8988T (cell line): Measurements from ENCODE around the gene HOMER3.
A peak's percentile ranks its signal among the peaks of the same experiment; 100 is the strongest.
"Not testable (repeated sequence)": the region's sequence is repeated elsewhere in the genome, so short reads cannot be mapped to it uniquely, and the experiment has no call there.

ENCODE experiments used
- DNase-seq: peaks from one replicate; pipeline ENCODE4 v3.0.0; 2011

HOMER3 gene

DNA sequence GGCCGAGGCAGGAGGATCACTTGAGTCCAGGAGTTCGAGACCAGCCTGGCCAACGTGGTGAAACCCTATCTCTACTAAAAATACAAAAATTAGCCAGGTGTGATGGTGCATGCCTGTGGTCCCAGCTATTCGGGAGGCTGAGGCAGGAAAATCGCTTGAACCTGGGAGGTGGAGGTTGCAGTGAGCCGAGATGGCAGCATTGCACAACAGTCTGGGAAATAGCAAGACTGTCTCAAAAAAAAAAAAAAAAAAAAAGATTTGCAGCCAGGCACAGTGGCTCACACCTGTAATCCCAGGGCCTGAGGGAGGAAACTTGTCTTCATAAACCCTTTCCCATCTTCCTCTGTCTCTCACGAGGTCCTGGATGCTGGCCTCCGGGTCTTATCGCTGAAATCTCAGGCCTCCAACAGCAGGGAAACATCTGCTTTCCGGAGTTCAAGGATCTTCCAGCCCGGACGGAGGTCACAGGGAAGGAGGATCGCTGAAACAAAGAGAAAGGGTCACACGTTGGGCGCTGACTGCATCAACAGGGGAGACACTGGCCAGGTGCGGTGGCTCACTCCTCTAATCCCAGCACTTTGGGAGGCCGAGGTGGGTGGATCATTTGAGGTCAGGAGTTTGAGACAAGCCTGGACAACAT is 11.5 kb upstream of the HOMER3 start:
- DNase-seq, result not testable (repeated sequence)

GRCh38 chr19:18951721-18952281 is 10.8 kb upstream of the HOMER3 start:
- DNase-seq, result no peak

DNA sequence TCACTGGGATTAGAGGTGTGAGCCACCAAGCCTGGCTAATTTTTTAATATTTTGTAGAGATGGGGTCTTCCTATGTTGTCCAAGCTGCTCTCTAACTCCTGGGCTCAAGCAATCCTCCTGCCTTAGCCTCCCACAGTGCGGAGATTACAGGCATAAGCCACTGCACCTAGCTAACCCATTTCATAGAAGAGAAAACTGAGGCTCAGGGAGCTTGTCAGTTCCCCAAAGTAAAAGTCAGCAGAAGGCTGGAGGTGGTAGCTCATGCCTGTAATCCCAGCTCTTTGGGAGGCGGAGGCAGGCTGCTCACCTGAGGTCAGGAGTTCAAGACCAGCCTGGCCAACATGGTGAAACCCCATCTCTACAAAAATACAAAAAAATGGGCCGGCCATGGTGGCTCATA is 8.8 kb upstream of the HOMER3 start:
- DNase-seq, result no peak

DNA sequence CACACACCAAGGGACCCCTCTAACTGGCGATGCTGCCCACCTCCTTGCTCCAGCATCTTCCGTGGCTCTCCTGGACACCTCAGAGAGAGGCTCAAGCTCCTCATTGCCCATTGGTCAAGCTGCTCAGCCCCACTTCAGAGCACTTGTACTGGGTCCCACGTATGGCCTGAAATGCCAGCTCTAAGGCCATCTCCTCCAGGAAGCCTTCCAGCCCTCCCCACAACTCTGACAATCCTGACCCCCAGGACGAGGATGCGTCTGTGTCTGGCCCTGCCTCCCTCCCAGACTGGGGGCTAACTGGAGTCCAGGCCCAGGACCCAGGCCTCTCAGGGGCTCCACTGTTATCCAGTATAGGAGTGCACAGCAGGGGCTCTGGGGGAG is 7.9 kb upstream of the HOMER3 start:
- no peak for DNase-seq

DNA sequence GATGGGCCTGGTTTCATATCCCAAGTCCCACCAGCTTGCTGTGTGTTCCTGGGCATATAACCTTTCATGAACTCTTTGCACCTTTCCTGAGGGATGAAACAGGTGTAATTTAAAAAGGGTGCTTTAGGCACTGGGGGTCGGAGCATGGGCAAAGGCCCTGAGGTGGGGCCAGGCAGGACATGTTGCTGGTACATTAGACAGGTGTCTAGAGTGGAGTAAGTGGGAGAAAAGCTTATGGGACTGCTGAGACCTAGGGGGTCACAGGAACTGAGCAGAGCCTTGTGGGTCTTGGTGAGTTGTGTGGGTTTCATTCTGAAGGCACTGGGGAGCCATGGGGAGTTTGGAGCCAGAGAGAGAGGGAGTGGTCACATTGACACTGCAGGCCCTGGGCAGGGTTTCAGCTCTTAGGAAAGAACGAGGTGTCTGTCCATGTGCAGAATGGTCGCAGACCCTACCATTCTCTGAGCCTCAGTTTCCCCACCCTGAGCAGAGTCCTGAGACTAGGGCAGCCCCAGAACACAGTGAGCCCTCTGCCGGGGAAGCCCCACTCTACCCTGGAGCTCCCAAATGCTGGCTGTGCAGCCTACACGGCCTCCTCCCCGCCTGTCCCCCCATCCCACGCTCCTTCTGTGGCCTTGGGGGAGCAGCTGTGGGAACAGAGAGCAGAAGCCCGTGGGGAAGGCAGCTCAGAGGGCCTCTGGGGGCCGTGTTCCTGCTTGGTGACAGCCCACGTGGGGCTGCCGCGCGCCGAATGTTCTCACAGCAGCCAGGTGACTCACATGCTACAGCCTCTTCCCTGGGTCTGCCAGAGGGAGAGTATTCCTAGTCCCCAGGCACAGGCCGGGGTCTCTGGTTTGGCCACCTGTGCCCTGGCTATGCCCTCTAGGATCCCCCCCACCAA is 7.3 kb upstream of the HOMER3 start:
- no peak for DNase-seq

- DNase-seq, result no peak
These were observed 5.9 kb upstream of the HOMER3 start for GRCh38 chr19:18946918-18947317.

DNA sequence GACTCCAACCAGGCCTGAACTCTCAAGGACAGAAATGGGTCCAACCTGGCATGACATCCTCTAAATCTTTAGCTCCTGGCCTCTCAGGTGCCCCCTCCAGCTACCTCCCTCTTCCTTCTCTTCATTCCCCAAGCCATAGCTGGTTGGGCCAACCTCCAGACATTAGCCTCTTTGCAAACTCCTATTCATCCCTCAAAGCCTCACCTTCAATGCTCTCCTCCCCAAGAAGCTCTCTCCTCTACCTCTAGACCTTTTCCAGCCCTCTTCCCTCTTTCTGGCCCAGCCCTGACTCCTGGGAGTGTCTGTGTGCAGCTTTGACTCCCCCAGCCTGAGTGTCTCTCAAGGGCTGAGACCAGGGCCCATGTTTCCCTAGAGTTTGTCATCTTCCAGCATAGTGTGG is 5.3 kb upstream of the HOMER3 start:
- no peak for DNase-seq

GRCh38 chr19:18945297-18945696 is 4.3 kb upstream of the HOMER3 start:
- no peak for DNase-seq

GRCh38 chr19:18943465-18943864 is 2.4 kb upstream of the HOMER3 start:
- DNase-seq, result no peak

DNA sequence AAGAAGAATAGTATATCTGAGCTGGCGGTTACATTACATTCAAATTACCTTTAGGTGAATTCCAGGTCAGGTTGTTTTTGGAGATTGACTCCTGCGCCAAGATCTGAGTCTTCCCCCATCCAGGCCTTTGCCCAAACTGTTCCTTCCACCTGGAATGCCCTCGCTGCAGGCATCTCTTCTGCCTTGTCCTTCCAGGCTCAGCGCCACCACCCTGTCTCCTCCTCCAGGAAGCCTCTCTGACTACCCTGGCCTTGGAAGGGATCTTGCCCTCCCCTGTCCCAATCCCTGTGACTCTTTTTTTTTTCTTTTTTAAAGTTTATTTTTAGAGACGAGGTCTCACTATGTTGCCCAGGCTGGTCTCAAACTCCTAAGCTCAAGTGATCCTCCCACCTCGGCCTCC is 1.7 kb upstream of the HOMER3 start:
- no peak for DNase-seq

DNA sequence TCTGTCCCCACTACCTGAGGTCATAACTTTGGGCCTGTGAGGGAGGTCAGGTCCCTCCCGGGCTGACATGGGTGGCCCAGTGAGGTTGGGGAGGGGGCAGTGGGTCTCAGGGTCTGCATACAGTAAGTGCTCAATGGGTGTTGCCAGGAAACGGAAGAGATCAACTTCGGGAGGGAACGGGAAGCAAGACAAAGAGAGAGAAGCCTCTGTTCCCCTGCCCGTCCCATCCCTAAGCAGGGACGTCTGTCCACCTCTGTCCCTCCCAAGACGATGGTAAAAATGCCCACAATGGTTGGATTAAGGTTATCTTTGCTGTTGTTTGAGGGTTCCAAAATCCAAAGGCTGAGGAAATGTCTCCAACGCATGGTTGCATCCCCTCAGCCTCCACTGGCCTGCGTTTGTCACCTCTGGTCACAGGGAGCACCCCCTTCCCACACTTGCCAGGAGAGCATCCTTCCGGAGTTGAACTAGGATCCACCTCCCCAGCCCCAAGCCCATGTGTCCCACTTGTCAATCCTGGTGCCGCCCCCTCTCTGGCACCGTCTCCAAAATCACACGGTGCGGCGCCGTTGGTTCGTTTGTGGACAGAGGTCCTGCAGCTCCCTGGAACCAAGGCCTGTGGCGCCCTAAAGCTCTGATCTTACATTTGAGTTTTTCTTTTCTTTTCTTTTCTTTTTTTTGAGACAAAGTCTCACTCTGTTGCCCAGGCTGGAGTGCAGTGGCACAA is 774 bp upstream of the HOMER3 start:
- no peak for DNase-seq

- peak; percentile 87 for DNase-seq
These were observed 872 bp downstream of the HOMER3 start for GRCh38 chr19:18939922-18940768.

DNA sequence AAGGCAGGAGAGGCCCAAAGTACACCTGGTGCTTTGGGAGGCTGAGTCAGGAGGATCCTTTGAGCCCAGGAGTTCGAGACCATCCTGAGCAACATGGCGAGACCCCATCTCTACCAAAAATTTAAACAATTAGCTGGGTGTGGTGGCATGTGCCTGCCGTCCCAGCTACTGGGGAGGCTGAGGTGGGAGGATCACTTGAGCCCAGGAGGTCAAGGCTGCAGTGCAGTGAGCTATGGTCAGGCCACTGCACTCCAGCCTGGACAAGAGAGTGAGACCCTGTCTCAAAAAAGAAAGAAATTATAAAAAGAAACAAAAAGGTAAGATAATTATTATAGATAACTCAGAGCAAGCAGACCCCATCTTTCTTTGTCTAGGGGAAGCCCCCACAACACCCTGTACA is 1.9 kb downstream of the HOMER3 start:
- no peak for DNase-seq

DNA sequence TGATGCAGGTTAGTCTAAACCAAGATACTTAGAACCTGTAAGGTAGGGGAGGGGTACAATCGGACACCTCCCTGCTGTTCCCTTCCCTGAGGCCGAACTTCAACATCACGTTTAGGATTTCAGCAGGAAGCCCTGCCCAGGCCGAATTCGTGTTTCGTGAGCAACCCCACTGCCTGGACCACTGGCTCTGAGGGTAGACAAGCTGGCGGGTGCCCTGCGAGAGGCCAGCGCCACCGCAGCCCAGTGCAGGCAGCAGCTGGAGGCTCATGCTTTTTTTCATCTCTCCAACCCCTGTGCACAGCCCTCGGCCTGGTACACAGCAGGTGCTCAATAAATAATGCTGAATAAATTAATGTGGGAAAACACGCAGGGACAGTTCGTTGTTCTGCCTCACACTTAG is 7.7 kb downstream of the HOMER3 start:
- no peak for DNase-seq

GRCh38 chr19:18932216-18932841 is 8.7 kb downstream of the HOMER3 start:
- peak; percentile 89 for DNase-seq

DNA sequence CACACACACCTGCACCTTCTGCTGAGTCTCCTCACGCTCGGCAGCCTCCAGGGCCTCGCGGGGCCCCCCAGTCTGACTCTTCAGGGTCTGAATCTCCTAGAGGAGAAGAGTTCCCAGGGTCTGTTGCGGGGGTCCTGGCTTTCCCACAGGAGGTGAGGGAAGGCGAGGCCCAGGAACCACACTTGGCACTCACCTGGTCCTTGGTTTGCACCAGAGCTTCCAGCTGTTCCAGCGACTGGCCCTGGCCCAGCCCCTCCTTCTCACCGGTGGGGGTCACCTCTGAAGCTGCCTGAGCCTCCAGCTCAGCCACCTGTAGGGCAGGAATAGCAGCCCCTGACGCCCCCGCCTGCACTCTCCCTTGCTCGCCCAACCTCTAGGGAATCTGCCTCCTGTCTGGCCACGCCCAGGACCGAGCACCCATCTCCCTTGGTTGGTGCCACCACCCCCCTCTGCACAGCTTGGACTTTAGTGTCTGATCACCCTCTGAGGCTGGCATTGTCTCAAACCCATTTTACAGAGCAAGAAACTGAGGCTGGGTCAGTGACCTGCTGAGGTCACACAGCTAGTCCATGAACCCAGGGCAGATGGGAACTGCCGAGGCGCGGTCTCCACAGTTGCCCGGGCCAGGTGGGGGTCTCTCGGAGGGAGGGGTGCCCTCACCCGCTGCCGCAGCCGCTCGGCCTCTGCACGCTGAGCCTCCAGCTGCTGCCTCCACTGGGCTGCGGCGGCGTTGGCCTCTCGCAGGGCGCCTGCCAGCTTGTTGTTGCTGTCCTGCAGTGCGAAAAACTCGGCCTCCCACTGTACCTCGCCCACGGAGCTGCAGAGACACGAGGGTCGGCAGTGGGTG is 9.5 kb downstream of the HOMER3 start:
- no peak for DNase-seq

GRCh38 chr19:18929311-18929710 is 11.7 kb downstream of the HOMER3 start:
- no peak for DNase-seq

DNA sequence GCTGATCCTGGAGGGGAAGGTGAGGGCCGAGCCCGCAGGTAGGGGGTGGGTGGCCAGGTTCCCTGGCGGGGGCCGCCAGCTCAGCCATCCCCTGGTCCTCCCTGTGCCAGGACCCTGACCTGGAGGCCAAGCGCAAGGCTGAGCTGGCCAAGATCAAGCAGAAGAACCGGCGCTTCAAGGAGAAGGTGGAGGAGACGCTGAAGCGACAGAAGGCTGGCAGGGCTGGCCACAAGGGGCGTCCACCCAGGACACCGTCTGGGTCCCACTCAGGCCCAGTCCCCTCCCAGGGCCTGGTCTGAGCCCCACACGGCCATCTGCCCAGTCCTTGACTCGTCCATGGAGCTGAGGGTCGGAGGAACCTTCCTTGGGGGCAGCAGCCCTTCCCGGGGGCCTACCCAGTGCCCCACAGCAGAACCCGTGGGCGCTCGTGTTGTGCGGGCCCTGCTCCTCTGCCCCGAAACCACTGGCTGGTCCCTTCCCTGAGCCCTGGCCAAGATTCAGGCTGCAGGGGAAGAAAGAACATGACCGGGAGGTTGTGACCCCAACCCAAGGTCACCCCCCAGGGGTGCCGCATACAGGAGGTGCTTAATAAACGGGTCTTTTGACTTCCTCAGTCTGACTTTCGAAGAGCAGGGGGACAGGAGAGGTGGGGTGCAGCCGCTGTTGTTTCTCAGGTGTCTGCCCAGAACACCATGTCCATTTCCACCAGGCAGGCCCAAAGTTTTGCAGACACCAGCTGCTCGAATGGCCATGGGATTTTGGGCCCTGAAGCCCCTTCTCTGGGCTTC is 12.8 kb downstream of the HOMER3 start:
- no peak for DNase-seq

- no peak for DNase-seq
These were observed 16.3 kb downstream of the HOMER3 start for GRCh38 chr19:18924684-18925213.
